Prostate gland (tissue), 2 donors: Measurements from ENCODE around the gene PTPRT.

ENCODE experiments used
- CTCF ChIP-seq, 4 experiments: fragments of 200-600 bp in 2 of 4; fragments of 450-650 bp in 2 of 4; sonication (generic) in 2 of 4; IDR thresholded peaks; 1 replicate in 3 of 4; 2 replicates in 1 of 4; pipeline ENCODE4 v1.5.1; 2016 to 2019; ENCODE audit warnings: antibody characterized with exemption in 4 of 4, mild to moderate bottlenecking in 2 of 4, moderate library complexity in 2 of 4
- POLR2A ChIP-seq: fragments of 450-650 bp; IDR thresholded peaks from one replicate; pipeline ENCODE4 v1.6.1; 2016; ENCODE audit warnings: antibody characterized with exemption, mild to moderate bottlenecking
- POLR2AphosphoS5 ChIP-seq: sonication (generic); formaldehyde crosslinking; IDR thresholded peaks from one replicate; pipeline ENCODE4 v1.6.1; 2017; ENCODE audit warnings: antibody characterized with exemption

DNA sequence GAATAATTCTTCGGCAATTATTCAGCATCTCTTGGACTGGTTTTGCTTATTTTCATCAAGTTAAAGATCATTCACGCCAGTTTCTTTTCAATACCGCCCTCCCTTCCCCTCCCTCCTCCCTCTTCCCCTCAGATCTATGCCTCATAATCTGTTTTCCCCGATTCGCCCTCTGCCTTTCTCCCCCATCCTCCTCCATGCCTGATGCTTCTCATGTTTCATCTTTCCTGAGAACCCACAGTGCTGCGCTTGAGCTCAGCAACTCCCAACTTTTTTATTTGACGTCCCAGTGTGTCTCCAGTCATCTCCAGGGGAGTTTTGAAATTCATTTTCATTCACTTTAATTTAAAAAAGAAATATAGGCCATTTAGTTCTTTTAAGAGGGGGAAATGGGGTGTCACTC is 142.7 kb downstream of the PTPRT start:
- no peak for TF ChIP-seq CTCF (IDR thresholded peaks at IDR 0.05)
- TF ChIP-seq POLR2AphosphoS5, result no peak
- TF ChIP-seq POLR2A, result no peak
